Hepatocyte (in vitro differentiated cells): ENCODE results near the gene LIN7C.

ENCODE experiments used
- CTCF ChIP-seq: fragments of 200-600 bp; sonication (generic); IDR thresholded peaks from 2 replicates; pipeline ENCODE4 v1.5.1; 2016; ENCODE audit warnings: antibody characterized with exemption, mild to moderate bottlenecking; ENCODE audit not compliant: poor library complexity
- EZH2 ChIP-seq: fragments of 200-600 bp; sonication (generic); IDR thresholded peaks from 2 replicates; pipeline ENCODE4 v1.6.1; 2016; ENCODE audit warnings: antibody characterized with exemption, mild to moderate bottlenecking, borderline replicate concordance

- no peak for TF ChIP-seq EZH2
- TF ChIP-seq CTCF: no peak
Observed at GRCh38 chr11:27489092-27489491, 17.5 kb downstream of the LIN7C start.
